ENCODE measurements around the gene HYAL2.

HYAL2 gene

GRCh38 chr3:50302095-50303012, 20.2 kb downstream of the HYAL2 start:
- DNase-seq = no peak

GRCh38 chr3:50300681-50301254, 21.8 kb downstream of the HYAL2 start:
- DNase-seq = no peak

GRCh38 chr3:50299929-50300680, 22.4 kb downstream of the HYAL2 start:
- peak; percentile 34 for DNase-seq

DNA sequence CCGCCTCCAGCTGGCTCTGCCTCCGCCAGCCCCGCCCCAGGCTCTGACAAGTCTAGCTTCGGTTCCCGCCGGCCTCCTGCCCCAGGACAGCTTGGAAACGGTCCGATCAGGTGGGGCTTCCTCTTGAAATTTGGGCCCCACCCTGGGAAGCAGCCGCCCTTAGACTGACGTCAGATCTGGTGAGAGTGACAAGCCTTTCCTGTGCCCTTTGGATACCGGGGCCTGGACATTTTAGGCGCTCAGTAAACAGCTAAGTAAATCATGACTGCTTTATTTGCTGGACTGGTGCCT, 23.0 kb downstream of the HYAL2 start:
- no peak for DNase-seq

- peak; percentile 100 for DNase-seq
These were observed 23.5 kb downstream of the HYAL2 start, which contains the start of the genes HYAL3 and NAA80 for GRCh38 chr3:50298836-50299637. HYAL3 (minus strand) TSS chr3:50299405; CDS start chr3:50295602, 3,803 bp downstream. NAA80 (minus strand) TSS chr3:50299405; CDS start chr3:50297463, 1,942 bp downstream.

DNA sequence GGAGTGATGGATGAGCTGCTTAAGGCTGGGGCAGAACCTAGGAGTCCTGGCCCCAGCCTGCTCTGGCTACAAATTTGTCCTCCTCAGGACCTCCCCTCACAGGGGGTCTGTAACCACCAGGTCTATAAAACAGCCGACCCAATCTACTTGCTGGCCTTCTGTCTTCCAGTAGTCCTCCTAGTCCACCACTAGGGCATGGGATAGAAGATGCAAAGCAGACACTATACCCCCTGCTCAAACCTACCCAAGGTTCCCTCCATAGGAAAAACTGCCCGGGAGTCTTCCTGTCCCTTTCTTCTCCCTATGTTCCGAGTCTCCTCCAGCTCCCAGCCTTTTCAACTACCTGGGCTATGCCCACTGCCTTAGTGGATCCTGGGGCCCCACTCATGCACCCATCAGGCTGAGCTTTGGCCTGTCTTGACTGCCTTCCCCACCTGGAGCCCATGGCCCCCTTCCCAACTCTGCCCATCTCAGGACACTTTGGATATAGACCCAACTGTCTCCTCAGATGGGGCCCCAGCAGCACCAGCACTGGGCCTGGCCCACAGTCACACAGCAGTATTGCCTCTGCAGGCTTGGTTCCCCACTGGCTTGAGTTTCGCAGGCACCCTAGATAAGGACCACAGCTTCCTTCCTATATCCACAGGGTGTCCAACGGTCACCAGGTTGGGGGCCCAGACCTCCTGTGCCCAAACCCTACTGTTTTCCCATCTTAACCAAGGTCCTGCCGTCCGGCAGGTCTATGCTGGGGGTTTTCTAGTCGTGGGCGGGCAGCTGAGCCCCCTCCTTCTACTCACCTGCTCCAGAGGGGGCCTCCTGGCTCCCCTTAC, 24.4 kb downstream of the HYAL2 start:
- DNase-seq = no peak

DNA sequence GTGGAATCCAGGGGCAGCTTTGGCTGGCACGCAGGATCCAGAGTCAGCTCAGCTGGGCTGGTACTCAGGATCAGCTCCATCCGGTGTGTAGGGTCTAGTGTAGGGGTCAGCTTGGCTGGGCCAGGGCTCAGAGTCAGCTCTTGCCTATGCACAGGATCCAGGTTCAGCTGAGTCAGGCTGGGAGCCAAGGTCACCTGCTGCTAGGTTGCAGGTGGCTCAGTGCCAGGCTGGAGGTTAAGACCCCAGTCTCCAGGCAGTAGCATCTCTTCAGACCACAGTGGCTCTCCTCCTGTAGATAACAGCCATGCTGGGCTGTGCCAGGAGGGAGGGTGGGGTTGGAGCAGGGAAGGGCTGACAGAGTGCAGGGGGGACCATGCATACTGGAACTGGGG, 25.2 kb downstream of the HYAL2 start:
- no peak for DNase-seq

- no peak for DNase-seq
These were observed 25.7 kb downstream of the HYAL2 start for GRCh38 chr3:50296721-50297383.

- no peak for DNase-seq
These were observed 26.8 kb downstream of the HYAL2 start for GRCh38 chr3:50295553-50296431.

DNA sequence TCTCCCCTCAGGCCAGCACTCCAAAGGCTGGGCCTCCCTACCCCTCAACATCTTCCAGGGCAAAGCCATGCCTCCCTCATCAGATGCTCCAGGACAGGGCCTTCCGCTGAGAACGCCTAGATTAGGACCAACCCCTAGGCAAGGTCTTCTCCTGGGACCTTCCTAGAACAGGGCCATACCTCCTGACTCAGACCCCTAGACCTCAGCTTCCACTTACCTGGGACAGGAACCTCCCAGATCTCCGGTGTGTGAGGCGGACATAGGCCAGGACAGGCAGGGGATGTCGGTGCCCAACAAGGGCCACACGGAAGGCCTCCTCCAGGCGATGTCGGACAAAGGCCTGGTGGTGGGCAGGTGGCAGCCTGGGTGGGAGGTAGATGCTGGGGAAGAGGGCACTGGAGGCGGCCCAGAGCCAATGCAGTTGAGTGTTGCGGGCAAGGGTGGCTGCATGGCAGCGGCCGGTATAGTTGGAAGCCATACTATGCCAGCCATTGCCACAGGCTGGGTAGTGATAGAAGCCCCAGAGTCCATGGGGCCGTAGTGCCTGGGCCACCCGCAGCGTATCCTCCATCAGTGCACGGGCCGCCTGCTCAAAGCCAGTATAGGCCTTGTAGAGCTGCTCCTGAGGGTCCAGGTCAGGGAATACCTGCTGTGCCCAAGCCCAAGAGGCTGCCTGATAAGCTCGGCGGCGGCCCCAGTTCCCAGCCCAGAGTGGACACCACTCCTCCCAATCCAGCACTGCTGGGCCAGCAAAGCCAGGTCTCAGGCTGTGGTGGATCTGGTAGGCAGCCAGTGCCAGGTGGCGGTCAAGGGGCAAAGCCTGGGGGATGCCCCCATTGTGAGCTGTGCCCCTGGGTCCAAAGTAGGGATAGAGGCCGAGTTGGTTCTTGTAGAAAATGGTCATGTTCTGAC, 27.8 kb downstream of the HYAL2 start:
- DNase-seq = no peak

DNA sequence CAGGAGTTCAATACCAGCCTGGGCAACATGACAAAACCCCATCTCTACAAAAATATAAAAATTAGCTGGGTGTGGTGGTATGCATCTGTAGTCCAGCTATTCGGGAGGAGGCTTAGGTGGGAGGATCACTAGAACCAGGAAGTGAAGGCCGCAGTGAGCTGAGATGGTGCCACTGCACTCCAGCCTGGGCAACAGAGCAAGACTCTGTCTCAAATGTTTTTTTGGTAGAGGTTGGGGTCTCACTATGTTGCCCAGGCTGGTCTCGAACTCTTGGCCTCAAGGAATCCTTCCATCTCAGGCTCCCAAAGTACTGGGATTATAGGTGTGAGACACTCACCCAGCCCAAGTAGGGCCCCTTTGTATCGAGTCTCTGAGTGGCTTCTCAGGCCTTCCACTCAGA, 28.5 kb downstream of the HYAL2 start:
- DNase-seq = no peak

GRCh38 chr3:50293079-50293801, 29.3 kb downstream of the HYAL2 start:
- DNase-seq = no peak

DNA sequence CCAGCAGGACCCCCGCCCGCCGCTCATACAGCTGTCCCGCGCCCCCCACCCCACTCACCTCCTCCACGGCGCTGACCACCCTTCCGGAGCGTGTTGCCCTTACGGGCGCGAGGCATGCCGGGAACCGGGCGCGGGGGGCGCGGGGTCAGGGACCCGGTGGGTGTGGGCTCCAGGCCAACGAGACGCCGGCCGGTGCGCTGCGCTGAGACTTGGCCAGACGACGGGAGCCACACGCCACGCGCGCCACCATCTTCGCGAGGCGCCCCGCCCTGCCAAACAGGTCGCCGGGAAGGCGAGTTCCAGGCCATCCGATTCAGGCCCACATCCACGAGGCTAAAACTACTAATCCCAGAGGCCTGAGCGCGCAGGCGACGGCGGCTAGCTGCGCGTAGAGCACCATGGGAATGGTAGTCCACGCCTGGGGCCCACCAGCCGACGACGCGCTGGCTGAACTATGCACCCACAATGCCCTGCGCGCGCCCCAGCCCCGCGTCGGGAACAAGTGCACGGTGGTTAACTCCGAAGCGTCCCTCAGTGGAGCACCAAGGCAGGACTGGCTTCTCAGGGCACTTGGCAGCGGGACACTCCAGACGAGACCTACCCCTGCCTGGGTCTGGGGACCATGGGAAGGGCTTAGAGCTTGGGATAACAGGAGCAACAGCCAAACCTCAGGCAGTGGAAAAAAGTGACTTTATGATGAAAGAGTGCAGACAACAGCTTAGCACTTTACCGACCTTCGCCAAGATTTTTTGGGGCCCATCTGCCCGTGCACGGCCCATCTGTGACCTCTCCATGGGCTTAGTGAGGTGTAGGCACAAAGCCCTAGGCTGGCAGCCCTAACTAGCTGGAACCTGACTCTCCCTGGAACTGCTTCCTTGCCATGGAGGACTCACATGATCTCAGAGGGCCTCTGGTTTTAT, 30.1 kb downstream of the HYAL2 start, which contains the start of gene IFRD2:
Gene IFRD2 (minus strand): TSS at position 271 of the 920 bp plus-strand sequence. CDS start 155 bp downstream, at position 116.
- DNase-seq = peak; percentile 99

GRCh38 chr3:50290161-50290641, 32.3 kb downstream of the HYAL2 start:
- no peak for DNase-seq

- no peak for DNase-seq
These were observed 33.4 kb downstream of the HYAL2 start for GRCh38 chr3:50289130-50289529.

GRCh38 chr3:50288387-50289007, 34.0 kb downstream of the HYAL2 start:
- DNase-seq = no peak
